ENCODE measurements around the gene STMP1. TPM values are rescaled to one million over a fixed set of nuclear protein-coding genes. Genes with fewer than 3 reads are reported as not detected.

STMP1 gene
- total and polyA plus RNA-seq, 2 experiments from 2014 or later, result 17.7 to 91.1 TPM

GRCh38 chr7:135715673-135716072 lies 53.4 kb downstream of the STMP1 start:
- Histone ChIP-seq H3K9me3 (ENCODE audit: low read depth) (no peaks in the 10 kb centered on the region), H3K27ac (no peak overlapping the region)

GRCh38 chr7:135716677-135717238 lies 54.4 kb downstream of the STMP1 start:
- TF ChIP-seq, protein P1, sequence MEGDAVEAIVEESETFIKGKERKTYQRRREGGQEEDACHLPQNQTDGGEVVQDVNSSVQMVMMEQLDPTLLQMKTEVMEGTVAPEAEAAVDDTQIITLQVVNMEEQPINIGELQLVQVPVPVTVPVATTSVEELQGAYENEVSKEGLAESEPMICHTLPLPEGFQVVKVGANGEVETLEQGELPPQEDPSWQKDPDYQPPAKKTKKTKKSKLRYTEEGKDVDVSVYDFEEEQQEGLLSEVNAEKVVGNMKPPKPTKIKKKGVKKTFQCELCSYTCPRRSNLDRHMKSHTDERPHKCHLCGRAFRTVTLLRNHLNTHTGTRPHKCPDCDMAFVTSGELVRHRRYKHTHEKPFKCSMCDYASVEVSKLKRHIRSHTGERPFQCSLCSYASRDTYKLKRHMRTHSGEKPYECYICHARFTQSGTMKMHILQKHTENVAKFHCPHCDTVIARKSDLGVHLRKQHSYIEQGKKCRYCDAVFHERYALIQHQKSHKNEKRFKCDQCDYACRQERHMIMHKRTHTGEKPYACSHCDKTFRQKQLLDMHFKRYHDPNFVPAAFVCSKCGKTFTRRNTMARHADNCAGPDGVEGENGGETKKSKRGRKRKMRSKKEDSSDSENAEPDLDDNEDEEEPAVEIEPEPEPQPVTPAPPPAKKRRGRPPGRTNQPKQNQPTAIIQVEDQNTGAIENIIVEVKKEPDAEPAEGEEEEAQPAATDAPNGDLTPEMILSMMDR (IDR thresholded peaks at IDR 0.05; ENCODE audit: low read depth, low read length), result no peak
- Histone ChIP-seq H3K4me1 (ENCODE audit: low read depth) (peaks cover 33% of the 10 kb centered on the region), H3K27me3 (no peaks in the 10 kb centered on the region), H3K36me3 (no peaks in the 10 kb centered on the region), H3K4me3 (no peak overlapping the region), H3K27ac (no peak overlapping the region), H3K9me3 (ENCODE audit: low read depth) (no peaks in the 10 kb centered on the region)
- peak in 1 of 2 donors; percentile 89 for DNase-seq (ENCODE audit: low read depth in 1 of 2, low spot score in 1 of 2)

More at GRCh38 chr7:135715673-135716072, 53.4 kb downstream of the STMP1 start:
- Histone ChIP-seq H3K36me3 (no peaks in the 10 kb centered on the region), H3K27me3 (no peaks in the 10 kb centered on the region), H3K4me3 (no peak overlapping the region), H3K4me1 (ENCODE audit: low read depth) (peaks cover 33% of the 10 kb centered on the region)
- TF ChIP-seq, protein P1 (IDR thresholded peaks at IDR 0.05; ENCODE audit: low read depth, low read length), result no peak
- DNase-seq (ENCODE audit: low read depth in 1 of 2, low spot score in 1 of 2), result no peak

GRCh38 chr7:135717693-135718092 lies 55.4 kb downstream of the STMP1 start:
- Histone ChIP-seq H3K27me3 (no peaks in the 10 kb centered on the region), H3K27ac (peak overlapping the region; percentile 3), H3K36me3 (no peaks in the 10 kb centered on the region), H3K9me3 (ENCODE audit: low read depth) (no peaks in the 10 kb centered on the region), H3K4me1 (ENCODE audit: low read depth) (peaks cover 33% of the 10 kb centered on the region), H3K4me3 (no peak overlapping the region)
- TF ChIP-seq, protein P1 (IDR thresholded peaks at IDR 0.05; ENCODE audit: low read depth, low read length), result no peak
- DNase-seq (ENCODE audit: low read depth in 1 of 2, low spot score in 1 of 2), result no peak

- no peaks in the 10 kb centered on the region for H3K27me3 ChIP-seq
- TF ChIP-seq, protein P1 (IDR thresholded peaks at IDR 0.05; ENCODE audit: low read depth, low read length), result no peak
- no peaks in the 10 kb centered on the region for H3K9me3 ChIP-seq (ENCODE audit: low read depth)
- peaks cover 33% of the 10 kb centered on the region for H3K4me1 ChIP-seq (ENCODE audit: low read depth)
- no peak overlapping the region for H3K27ac ChIP-seq
- DNase-seq (ENCODE audit: low read depth in 1 of 2, low spot score in 1 of 2), result no peak
- no peak overlapping the region for H3K4me3 ChIP-seq
- H3K36me3 ChIP-seq, result no peaks in the 10 kb centered on the region
Measured at GRCh38 chr7:135718219-135718618, 55.9 kb downstream of the STMP1 start.

DNA sequence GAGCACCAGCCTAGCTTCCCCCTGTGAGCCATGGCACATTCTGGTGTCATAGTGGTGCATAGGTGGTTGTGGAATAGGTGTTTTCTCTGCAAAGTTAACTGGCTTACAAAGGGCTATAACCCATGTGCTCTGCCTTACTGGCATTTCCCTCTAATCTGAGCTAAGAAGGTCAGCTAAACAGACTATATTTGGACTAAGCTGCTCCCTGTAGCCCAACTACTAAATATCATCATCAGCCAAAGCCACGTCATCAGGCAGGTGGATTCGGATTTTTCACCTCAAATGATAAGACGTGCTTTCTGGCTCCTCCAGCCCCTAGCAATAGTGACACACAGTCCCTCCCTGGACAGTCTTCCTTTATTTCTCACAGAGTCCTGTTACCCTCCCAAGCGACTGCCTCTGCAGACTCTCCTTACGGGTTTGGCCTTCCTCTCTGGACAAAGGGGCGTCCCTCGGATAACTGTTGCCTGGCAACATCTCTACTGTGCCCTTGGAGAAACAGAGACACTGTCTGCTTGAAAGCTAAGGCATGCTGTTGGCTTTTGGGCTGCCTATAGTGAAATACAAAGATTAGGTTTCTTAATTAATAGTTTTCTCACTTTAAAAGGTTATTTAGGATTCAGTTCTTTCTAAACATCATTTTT lies 56.6 kb downstream of the STMP1 start:
- H3K4me1 ChIP-seq (ENCODE audit: low read depth), result peaks cover 33% of the 10 kb centered on the region
- H3K9me3 ChIP-seq (ENCODE audit: low read depth), result no peaks in the 10 kb centered on the region
- no peaks in the 10 kb centered on the region for H3K36me3 ChIP-seq
- H3K4me3 ChIP-seq, result no peak overlapping the region
- H3K27ac ChIP-seq, result peak overlapping the region; percentile 27
- peak in 1 of 2 donors; percentile 47 for DNase-seq (ENCODE audit: low read depth in 1 of 2, low spot score in 1 of 2)
- no peaks in the 10 kb centered on the region for H3K27me3 ChIP-seq
- TF ChIP-seq, protein P1 (IDR thresholded peaks at IDR 0.05; ENCODE audit: low read depth, low read length), result no peak
